Smooth muscle cell (in vitro differentiated cells): ENCODE measurements around the gene MMP24. TPM values are rescaled to one million over a fixed set of nuclear protein-coding genes. Genes with fewer than 3 reads are reported as not detected.
A peak's percentile ranks its signal among the peaks of the same experiment; 100 is the strongest.

ENCODE experiments used
- DNase-seq: peaks from one replicate; lab custom pipeline; 2025; ENCODE audit not compliant: unreplicated experiment; lab: John Stamatoyannopoulos, UW
- H2AFZ ChIP-seq: fragments of 200-600 bp; sonication (generic); 2 replicates; pipeline ENCODE4 v1.6.0; 2016; ENCODE audit warnings: antibody characterized with exemption, low read depth, mild to moderate bottlenecking
- H3F3A ChIP-seq: fragments of 200-600 bp; sonication (generic); 2 replicates; pipeline ENCODE4 v1.6.0; 2017; ENCODE audit warnings: antibody characterized with exemption, low read depth
- H3K27ac ChIP-seq: fragments of 200-600 bp; sonication (generic); 2 replicates; pipeline ENCODE4 v1.5.1; 2016; ENCODE audit warnings: low read depth, mild to moderate bottlenecking
- H3K27me3 ChIP-seq: fragments of 200-600 bp; sonication (generic); 2 replicates; pipeline ENCODE4 v1.6.1; 2016; ENCODE audit warnings: low read depth, mild to moderate bottlenecking
- H3K36me3 ChIP-seq: fragments of 200-600 bp; sonication (generic); 2 replicates; pipeline ENCODE4 v1.5.1; 2016; ENCODE audit warnings: low read depth
- H3K4me1 ChIP-seq: fragments of 200-600 bp; sonication (generic); 2 replicates; pipeline ENCODE4 v1.5.1; 2016; ENCODE audit warnings: low read depth
- H3K4me2 ChIP-seq: fragments of 200-600 bp; sonication (generic); 2 replicates; pipeline ENCODE4 v1.6.0; 2016; ENCODE audit warnings: mild to moderate bottlenecking
- H3K4me3 ChIP-seq: fragments of 200-600 bp; sonication (generic); 2 replicates; pipeline ENCODE4 v1.5.1; 2016; ENCODE audit warnings: mild to moderate bottlenecking
- H3K79me2 ChIP-seq: fragments of 200-600 bp; sonication (generic); 2 replicates; pipeline ENCODE4 v1.6.0; 2016; ENCODE audit warnings: low read depth, mild to moderate bottlenecking
- H3K9ac ChIP-seq: fragments of 200-600 bp; sonication (generic); 2 replicates; pipeline ENCODE4 v1.6.0; 2016; ENCODE audit warnings: low read depth
- H3K9me3 ChIP-seq: fragments of 200-600 bp; sonication (generic); replicated peaks from 2 replicates; pipeline ENCODE4 v1.5.1; 2016; ENCODE audit warnings: low read depth
- H4K20me1 ChIP-seq: fragments of 200-600 bp; sonication (generic); 2 replicates; pipeline ENCODE4 v1.6.0; 2016; ENCODE audit warnings: low read depth
- CTCF ChIP-seq: fragments of 200-600 bp; sonication (generic); IDR thresholded peaks from 2 replicates; pipeline ENCODE4 v1.5.1; 2017; ENCODE audit warnings: borderline replicate concordance, mild to moderate bottlenecking, antibody characterized with exemption; ENCODE audit not compliant: insufficient read depth, poor library complexity, severe bottlenecking
- WGBS: methylation state at CpG from one replicate; pipeline ENCODE4 v1.1.7; 2016; ENCODE audit warnings: low lambda C conversion rate; 5-methylcytosine and 5-hydroxymethylcytosine counted together
- polyA plus RNA-seq: library from polyadenylated mRNA; unstranded; fragments of >200 nt; fragmentation: Nextera tagmentation; extraction: Ambion mirVana; gene quantifications from 2 replicates; pipeline ENCODE4 v1.2.1, GENCODE V29; 2016
- total RNA-seq: library from RNA; depleted of rRNA; stranded (reverse); fragments of >200 nt; gene quantifications from 2 replicates; pipeline ENCODE4 v1.2.3, GENCODE V29; 2014

Gene MMP24
- total and polyA plus RNA-seq, 2 experiments from 2014 or later: 0.03 to 0.09 TPM

- Histone ChIP-seq H3K79me2 (no peaks in the 10 kb centered on the region), H3K27ac (no peak overlapping the region), H3K36me3 (no peaks in the 10 kb centered on the region), H3F3A (no peaks in the 10 kb centered on the region), H2AFZ (no peak overlapping the region), H3K4me3 (no peak overlapping the region), H3K9ac (no peak overlapping the region), H3K4me2 (peak overlapping the region; percentile 77), H3K27me3 (peaks cover 45% of the 10 kb centered on the region), H3K9me3 (no peaks in the 10 kb centered on the region), H4K20me1 (peaks cover 46% of the 10 kb centered on the region), H3K4me1 (no peaks in the 10 kb centered on the region)
- no peak for TF ChIP-seq CTCF
- DNase-seq: peak; percentile 18
- 14% methylated on average over 29 of the region's 74 CpGs for WGBS
Observed at GRCh38 chr20:35226884-35227681, 593 bp downstream of the MMP24 start.

- no peaks in the 10 kb centered on the region for H3F3A ChIP-seq
- peaks cover 34% of the 10 kb centered on the region for H4K20me1 ChIP-seq
- H2AFZ ChIP-seq: no peak overlapping the region
- no peak overlapping the region for H3K9ac ChIP-seq
- peaks cover 14% of the 10 kb centered on the region for H3K27me3 ChIP-seq
- 76% methylated on average over 2 of the region's 2 CpGs for WGBS
- H3K79me2 ChIP-seq: no peaks in the 10 kb centered on the region
- no peaks in the 10 kb centered on the region for H3K4me1 ChIP-seq
- no peaks in the 10 kb centered on the region for H3K36me3 ChIP-seq
- no peak overlapping the region for H3K27ac ChIP-seq
- H3K4me2 ChIP-seq: no peak overlapping the region
- H3K9me3 ChIP-seq: no peaks in the 10 kb centered on the region
- no peak for DNase-seq
- no peak for TF ChIP-seq CTCF
- no peak overlapping the region for H3K4me3 ChIP-seq
Observed at GRCh38 chr20:35232575-35232974, 6.1 kb downstream of the MMP24 start.

- DNase-seq: no peak
- Histone ChIP-seq H3K9ac (no peak overlapping the region), H3K36me3 (no peaks in the 10 kb centered on the region), H3K79me2 (no peaks in the 10 kb centered on the region), H3K4me1 (no peaks in the 10 kb centered on the region), H4K20me1 (peaks cover 16% of the 10 kb centered on the region), H3K9me3 (no peaks in the 10 kb centered on the region), H3K4me3 (no peak overlapping the region), H3F3A (no peaks in the 10 kb centered on the region), H3K27ac (no peak overlapping the region), H3K4me2 (no peak overlapping the region), H2AFZ (no peak overlapping the region), H3K27me3 (no peaks in the 10 kb centered on the region)
- over 99% methylated on average over 6 of the region's 6 CpGs for WGBS
- TF ChIP-seq CTCF: no peak
Observed at GRCh38 chr20:35235881-35236280, 9.4 kb downstream of the MMP24 start.

GRCh38 chr20:35237486-35237885, 11.0 kb downstream of the MMP24 start:
- no peak overlapping the region for H2AFZ ChIP-seq
- H3K9me3 ChIP-seq: no peaks in the 10 kb centered on the region
- TF ChIP-seq CTCF: no peak
- H3K4me2 ChIP-seq: no peak overlapping the region
- peaks cover 8% of the 10 kb centered on the region for H4K20me1 ChIP-seq
- H3K9ac ChIP-seq: no peak overlapping the region
- no peaks in the 10 kb centered on the region for H3F3A ChIP-seq
- DNase-seq: no peak
- H3K27ac ChIP-seq: no peak overlapping the region
- no peak overlapping the region for H3K4me3 ChIP-seq
- no peaks in the 10 kb centered on the region for H3K79me2 ChIP-seq
- H3K36me3 ChIP-seq: no peaks in the 10 kb centered on the region
- no peaks in the 10 kb centered on the region for H3K4me1 ChIP-seq
- H3K27me3 ChIP-seq: no peaks in the 10 kb centered on the region
